HEK293 (cell line): ENCODE measurements around the gene BACH2.

ENCODE experiments used
- KLF9 ChIP-seq: fragments of 450-650 bp; formaldehyde crosslinking; IDR thresholded peaks from 2 replicates; pipeline ENCODE4 v1.5.1; 2016; ENCODE audit warnings: missing biosample characterization, missing genetic modification characterization, low read depth
- OVOL3 ChIP-seq: fragments of 450-650 bp; formaldehyde crosslinking; IDR thresholded peaks from 2 replicates; pipeline ENCODE4 v1.5.1; 2016; ENCODE audit warnings: missing biosample characterization, missing genetic modification characterization
- SP2 ChIP-seq: fragments of 450-650 bp; formaldehyde crosslinking; IDR thresholded peaks from 2 replicates; pipeline ENCODE4 v1.5.1; 2016; ENCODE audit warnings: missing biosample characterization, missing genetic modification characterization
- SP7 ChIP-seq: fragments of 450-650 bp; formaldehyde crosslinking; IDR thresholded peaks from 2 replicates; pipeline ENCODE4 v1.5.1; 2016; ENCODE audit warnings: missing biosample characterization, missing genetic modification characterization
- YY1 ChIP-seq: fragments of 450-650 bp; formaldehyde crosslinking; IDR thresholded peaks from 2 replicates; pipeline ENCODE4 v1.5.1; 2018; ENCODE audit warnings: missing biosample characterization, missing genetic modification characterization
- ZNF132 ChIP-seq: fragments of 450-650 bp; formaldehyde crosslinking; IDR thresholded peaks from 2 replicates; pipeline ENCODE4 v1.5.1; 2017; ENCODE audit warnings: missing biosample characterization, missing genetic modification characterization, borderline replicate concordance
- ZNF292 ChIP-seq: fragments of 450-650 bp; formaldehyde crosslinking; IDR thresholded peaks from 2 replicates; pipeline ENCODE4 v1.5.1; 2016; ENCODE audit warnings: low read depth, missing biosample characterization, missing genetic modification characterization, borderline replicate concordance
- ZNF473 ChIP-seq: fragments of 450-650 bp; formaldehyde crosslinking; IDR thresholded peaks from 2 replicates; pipeline ENCODE4 v1.5.1; 2017; ENCODE audit warnings: missing biosample characterization, missing genetic modification characterization
- ZNF501 ChIP-seq: fragments of 450-650 bp; formaldehyde crosslinking; IDR thresholded peaks from 2 replicates; pipeline ENCODE4 v1.5.1; 2016; ENCODE audit warnings: missing biosample characterization, missing genetic modification characterization
- ZNF561 ChIP-seq: fragments of 450-650 bp; IDR thresholded peaks from 2 replicates; pipeline ENCODE4 v1.5.1; 2018; ENCODE audit warnings: missing biosample characterization, missing genetic modification characterization, borderline replicate concordance
- ZNF791 ChIP-seq: fragments of 450-650 bp; formaldehyde crosslinking; IDR thresholded peaks from 2 replicates; pipeline ENCODE4 v1.5.1; 2016; ENCODE audit warnings: missing biosample characterization, missing genetic modification characterization
- TF ChIP-seq, protein P1 (sequence below): fragments of 450-650 bp; formaldehyde crosslinking; IDR thresholded peaks from 2 replicates; pipeline ENCODE4 v1.5.1; 2016; ENCODE audit warnings: missing biosample characterization, missing genetic modification characterization
- TF ChIP-seq, protein P2 (sequence below): fragments of 450-650 bp; formaldehyde crosslinking; IDR thresholded peaks from 2 replicates; pipeline ENCODE4 v1.5.1; 2016; ENCODE audit warnings: missing biosample characterization, missing genetic modification characterization
- TF ChIP-seq, protein P3 (sequence below): fragments of 450-650 bp; formaldehyde crosslinking; IDR thresholded peaks from 2 replicates; pipeline ENCODE4 v1.5.1; 2016; ENCODE audit warnings: missing biosample characterization, missing genetic modification characterization

DNA sequence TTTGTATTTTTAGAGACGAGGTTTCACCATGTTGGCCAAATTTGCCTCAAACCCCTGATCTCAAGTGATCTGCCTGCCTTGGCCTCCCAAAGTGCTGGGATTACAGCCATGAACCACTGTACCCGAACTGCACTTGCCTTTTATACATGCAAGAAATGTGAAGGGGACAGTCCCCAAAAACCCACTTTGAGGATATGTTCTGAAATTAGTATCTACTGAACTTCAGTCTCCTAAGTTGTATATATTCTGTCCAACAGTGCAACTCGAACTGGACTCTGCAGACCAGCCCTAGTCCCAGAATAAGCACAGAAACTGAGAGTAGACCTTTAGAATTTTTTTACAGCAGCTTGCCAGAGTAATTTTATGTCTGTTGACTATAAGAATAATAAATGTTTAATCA, 28.5 kb downstream of the BACH2 start:
- TF ChIP-seq, protein P1, sequence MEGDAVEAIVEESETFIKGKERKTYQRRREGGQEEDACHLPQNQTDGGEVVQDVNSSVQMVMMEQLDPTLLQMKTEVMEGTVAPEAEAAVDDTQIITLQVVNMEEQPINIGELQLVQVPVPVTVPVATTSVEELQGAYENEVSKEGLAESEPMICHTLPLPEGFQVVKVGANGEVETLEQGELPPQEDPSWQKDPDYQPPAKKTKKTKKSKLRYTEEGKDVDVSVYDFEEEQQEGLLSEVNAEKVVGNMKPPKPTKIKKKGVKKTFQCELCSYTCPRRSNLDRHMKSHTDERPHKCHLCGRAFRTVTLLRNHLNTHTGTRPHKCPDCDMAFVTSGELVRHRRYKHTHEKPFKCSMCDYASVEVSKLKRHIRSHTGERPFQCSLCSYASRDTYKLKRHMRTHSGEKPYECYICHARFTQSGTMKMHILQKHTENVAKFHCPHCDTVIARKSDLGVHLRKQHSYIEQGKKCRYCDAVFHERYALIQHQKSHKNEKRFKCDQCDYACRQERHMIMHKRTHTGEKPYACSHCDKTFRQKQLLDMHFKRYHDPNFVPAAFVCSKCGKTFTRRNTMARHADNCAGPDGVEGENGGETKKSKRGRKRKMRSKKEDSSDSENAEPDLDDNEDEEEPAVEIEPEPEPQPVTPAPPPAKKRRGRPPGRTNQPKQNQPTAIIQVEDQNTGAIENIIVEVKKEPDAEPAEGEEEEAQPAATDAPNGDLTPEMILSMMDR (tag by site-specific recombination) = no peak
- TF ChIP-seq, protein P2, sequence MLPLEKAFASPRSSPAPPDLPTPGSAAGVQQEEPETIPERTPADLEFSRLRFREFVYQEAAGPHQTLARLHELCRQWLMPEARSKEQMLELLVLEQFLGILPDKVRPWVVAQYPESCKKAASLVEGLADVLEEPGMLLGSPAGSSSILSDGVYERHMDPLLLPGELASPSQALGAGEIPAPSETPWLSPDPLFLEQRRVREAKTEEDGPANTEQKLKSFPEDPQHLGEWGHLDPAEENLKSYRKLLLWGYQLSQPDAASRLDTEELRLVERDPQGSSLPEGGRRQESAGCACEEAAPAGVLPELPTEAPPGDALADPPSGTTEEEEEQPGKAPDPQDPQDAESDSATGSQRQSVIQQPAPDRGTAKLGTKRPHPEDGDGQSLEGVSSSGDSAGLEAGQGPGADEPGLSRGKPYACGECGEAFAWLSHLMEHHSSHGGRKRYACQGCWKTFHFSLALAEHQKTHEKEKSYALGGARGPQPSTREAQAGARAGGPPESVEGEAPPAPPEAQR (tag by site-specific recombination) = no peak
- TF ChIP-seq ZNF292 = no peak
- TF ChIP-seq, protein P3, sequence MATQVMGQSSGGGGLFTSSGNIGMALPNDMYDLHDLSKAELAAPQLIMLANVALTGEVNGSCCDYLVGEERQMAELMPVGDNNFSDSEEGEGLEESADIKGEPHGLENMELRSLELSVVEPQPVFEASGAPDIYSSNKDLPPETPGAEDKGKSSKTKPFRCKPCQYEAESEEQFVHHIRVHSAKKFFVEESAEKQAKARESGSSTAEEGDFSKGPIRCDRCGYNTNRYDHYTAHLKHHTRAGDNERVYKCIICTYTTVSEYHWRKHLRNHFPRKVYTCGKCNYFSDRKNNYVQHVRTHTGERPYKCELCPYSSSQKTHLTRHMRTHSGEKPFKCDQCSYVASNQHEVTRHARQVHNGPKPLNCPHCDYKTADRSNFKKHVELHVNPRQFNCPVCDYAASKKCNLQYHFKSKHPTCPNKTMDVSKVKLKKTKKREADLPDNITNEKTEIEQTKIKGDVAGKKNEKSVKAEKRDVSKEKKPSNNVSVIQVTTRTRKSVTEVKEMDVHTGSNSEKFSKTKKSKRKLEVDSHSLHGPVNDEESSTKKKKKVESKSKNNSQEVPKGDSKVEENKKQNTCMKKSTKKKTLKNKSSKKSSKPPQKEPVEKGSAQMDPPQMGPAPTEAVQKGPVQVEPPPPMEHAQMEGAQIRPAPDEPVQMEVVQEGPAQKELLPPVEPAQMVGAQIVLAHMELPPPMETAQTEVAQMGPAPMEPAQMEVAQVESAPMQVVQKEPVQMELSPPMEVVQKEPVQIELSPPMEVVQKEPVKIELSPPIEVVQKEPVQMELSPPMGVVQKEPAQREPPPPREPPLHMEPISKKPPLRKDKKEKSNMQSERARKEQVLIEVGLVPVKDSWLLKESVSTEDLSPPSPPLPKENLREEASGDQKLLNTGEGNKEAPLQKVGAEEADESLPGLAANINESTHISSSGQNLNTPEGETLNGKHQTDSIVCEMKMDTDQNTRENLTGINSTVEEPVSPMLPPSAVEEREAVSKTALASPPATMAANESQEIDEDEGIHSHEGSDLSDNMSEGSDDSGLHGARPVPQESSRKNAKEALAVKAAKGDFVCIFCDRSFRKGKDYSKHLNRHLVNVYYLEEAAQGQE = no peak
- TF ChIP-seq ZNF132 (tag by site-specific recombination) = no peak
- TF ChIP-seq KLF9 (tag by site-specific recombination) = no peak
- no peak for TF ChIP-seq ZNF501 (tag by site-specific recombination)
- TF ChIP-seq ZNF791 = no peak
- no peak for TF ChIP-seq OVOL3 (tag by site-specific recombination)
- no peak for TF ChIP-seq SP7 (tag by site-specific recombination)
- no peak for TF ChIP-seq YY1 (tag by site-specific recombination)
- no peak for TF ChIP-seq ZNF473 (tag by site-specific recombination)
- TF ChIP-seq ZNF561 (tag by site-specific recombination) = no peak
- no peak for TF ChIP-seq SP2 (tag by site-specific recombination)
